GM18508 (cell line): ENCODE results near the gene NCF2.
"Not testable (repeated sequence)": the region's sequence is repeated elsewhere in the genome, so short reads cannot be mapped to it uniquely, and the experiment has no call there.

Experiments used
- ATAC-seq: cut with Tn5 transposase; IDR thresholded peaks from one replicate; pipeline ENCODE4 v1.9.1; 2021; ENCODE audit warnings: moderate number of reproducible peaks; ENCODE audit not compliant: insufficient read depth, unreplicated experiment

Gene NCF2

DNA sequence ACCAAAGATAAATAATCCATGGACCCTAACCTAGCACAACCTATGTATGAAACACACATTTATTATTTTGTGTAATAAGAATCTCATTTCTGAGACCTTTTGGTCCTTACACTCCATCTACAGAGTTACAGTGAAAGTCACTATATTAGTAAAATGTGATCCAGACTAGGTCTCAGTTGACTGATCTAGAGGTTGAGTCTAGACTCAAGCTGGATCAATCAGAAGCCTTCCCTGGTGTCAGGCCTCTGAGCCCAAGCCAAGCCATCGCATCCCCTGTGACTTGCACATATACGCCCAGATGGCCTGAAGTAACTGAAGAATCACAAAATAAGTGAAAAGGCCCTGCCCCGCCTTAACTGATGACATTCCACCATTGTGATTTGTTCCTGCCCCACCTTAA is 22.7 kb upstream of the NCF2 start:
- ATAC-seq = not testable (repeated sequence)

DNA sequence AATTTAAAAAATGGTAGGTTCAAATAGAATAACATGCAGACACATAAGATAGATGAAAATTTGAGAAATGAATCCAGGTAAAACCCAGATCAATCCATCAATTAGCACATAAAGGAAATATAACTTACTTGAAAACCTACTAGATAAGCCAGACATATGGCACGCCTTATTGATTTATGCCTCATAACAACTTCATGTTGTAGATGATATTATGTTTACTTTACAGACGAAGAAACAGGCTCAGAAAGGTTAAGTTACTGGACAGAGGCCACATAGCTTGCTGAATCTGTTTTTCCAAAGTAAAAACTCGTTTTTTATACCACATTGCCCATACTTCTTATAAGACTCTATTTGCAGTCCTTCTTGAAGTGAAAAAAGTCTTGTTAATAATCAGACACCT is 22.1 kb upstream of the NCF2 start:
- ATAC-seq = no peak

- no peak for ATAC-seq
These were observed 20.8 kb upstream of the NCF2 start for GRCh38 chr1:183611021-183611420.

- ATAC-seq = no peak
These were observed 19.6 kb upstream of the NCF2 start for GRCh38 chr1:183609759-183610452.

DNA sequence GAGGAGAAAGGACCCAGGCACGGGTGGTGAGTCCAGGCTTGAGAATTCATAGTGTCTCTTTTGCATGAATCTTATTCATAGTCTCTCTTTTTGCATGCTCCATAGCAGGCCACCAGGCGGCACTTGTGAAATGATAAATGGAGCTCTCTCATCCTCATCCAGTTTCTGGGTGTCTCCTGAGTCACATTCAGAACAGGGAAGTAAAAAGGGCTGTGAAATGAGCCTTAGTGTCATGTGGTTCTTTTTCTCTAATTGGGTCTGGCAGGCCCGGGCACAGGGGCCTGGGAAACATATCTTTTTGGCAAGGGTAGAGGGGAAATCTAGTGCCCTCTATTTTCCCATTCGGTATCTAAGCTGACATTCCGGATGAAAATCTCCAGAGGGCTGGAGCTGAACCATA is 19.1 kb upstream of the NCF2 start:
- ATAC-seq = no peak

DNA sequence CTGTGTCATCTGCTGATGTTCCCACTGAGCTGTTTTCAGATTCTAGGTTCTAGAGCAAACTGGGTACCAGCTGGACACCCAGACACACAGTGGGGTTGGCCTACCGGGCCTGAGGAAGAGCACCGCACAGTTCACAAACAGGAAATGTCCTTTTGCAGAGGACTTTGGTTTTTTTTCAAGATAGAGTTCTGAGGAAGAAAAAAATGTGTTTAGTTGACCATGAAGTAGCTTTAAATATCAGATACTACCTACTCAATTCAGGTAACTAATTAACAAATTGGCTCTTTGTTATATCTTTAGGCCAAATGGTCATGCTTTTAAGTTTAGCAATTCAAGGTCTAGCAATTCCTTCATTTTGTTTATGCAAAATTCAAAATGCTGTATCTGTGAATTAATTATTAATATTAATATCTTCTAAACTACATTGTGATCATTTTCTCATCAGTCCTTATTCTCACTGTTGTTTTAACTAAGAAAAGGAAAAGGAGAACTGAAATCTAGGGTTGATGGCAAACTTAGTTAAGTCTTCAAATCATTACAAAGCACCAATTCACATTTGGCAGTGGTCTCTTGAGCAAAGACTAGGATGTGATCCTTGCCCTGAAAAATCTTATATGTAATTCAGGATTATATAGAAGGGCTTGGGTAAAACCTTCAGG is 17.2 kb upstream of the NCF2 start:
- peak; percentile 30 for ATAC-seq

- ATAC-seq = no peak
These were observed 15.6 kb upstream of the NCF2 start for GRCh38 chr1:183605904-183606303.

- ATAC-seq = no peak
These were observed 14.6 kb upstream of the NCF2 start for GRCh38 chr1:183604815-183605214.

GRCh38 chr1:183604038-183604808 is 14.0 kb upstream of the NCF2 start:
- no peak for ATAC-seq

GRCh38 chr1:183602510-183602909 is 12.3 kb upstream of the NCF2 start:
- no peak for ATAC-seq

GRCh38 chr1:183600634-183601033 is 10.4 kb upstream of the NCF2 start:
- ATAC-seq = no peak

GRCh38 chr1:183600136-183600535 is 9.9 kb upstream of the NCF2 start:
- ATAC-seq = no peak

- peak; percentile 39 for ATAC-seq
These were observed 8.1 kb upstream of the NCF2 start for GRCh38 chr1:183598386-183598785.

DNA sequence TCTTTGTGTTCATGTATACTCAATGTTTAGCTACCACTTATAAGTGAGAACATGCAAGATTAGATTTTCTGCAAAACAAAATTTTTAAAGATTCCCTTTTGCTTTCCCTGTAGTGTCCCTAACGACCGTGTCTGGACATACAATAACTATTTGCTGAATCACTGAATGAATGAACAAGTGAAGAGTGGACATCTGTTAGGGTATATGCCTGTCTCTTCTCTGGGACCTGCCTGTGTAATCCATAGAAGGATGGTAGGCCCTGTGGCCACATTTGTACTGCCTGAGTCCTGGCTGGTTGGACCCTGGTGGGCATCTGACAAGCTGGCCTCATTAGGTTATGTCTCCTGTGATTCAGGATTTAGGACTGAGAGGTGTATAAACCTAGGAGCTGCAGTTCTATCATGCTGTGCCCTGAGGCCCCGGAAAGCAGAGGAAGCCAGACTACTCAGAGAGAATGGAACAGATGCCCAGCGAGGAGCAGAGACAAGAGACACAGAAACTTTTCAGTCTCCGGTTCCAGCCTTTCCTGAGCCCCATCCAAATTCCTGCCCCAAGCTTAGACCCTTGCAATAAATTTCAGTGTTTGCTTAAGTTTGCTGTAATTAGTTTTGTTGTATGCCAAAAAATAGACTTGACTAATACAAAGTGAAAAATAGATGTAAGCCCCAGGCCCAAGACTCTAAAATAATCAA is 7.5 kb upstream of the NCF2 start:
- ATAC-seq = no peak

GRCh38 chr1:183596500-183596899 is 6.2 kb upstream of the NCF2 start:
- no peak for ATAC-seq

GRCh38 chr1:183595537-183595936 is 5.3 kb upstream of the NCF2 start:
- no peak for ATAC-seq

GRCh38 chr1:183593356-183593755 is 3.1 kb upstream of the NCF2 start:
- peak; percentile 44 for ATAC-seq

DNA sequence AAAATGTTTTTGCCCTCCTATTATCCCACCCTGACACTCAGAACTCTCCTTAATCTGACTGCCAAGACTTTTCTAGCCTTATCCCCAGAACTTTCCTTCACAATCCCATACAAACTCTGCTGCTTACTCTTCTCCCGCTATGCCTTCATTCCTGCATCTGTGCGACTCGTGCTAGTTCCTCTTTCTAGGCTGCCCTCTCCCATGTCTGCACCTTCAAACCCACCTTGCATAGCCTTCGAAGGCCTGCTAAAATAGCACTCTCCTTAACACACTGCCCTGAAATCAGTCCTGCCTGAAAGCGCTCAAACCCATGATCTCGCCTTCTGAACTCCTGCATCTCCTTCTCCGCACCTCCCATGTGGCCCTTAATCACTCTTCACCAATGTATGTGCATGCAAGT is 2.5 kb upstream of the NCF2 start:
- ATAC-seq = no peak

- ATAC-seq = no peak
These were observed 400 bp downstream of the NCF2 start for GRCh38 chr1:183589874-183590243.

DNA sequence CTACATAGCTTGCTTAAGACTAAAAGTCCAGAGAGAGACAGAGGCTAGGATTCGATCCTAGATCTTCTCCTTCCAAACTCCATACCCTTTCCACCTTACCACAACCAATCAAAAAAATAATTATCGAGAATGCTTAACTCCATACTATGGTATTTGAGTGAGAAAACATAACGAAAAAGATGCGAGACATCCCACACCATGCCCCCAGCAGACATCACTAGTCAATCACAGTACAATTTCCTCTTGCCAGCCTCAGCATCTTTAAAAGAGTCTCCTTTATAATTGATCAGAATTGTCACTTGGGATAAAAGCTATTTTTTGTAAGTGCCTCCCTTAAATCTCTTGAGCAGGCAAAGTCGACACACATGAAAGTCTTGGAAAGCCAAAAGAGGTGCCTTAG is 875 bp downstream of the NCF2 start:
- no peak for ATAC-seq

- no peak for ATAC-seq
These were observed 1.4 kb downstream of the NCF2 start for GRCh38 chr1:183588827-183589226.
